GM04503 (cell line): Measurements from ENCODE around the gene OPCML.

Source experiments
- DNase-seq: peaks from one replicate; pipeline ENCODE4 v3.0.0-alpha.2; 2012; ENCODE audit warnings: low read depth

OPCML gene

DNA sequence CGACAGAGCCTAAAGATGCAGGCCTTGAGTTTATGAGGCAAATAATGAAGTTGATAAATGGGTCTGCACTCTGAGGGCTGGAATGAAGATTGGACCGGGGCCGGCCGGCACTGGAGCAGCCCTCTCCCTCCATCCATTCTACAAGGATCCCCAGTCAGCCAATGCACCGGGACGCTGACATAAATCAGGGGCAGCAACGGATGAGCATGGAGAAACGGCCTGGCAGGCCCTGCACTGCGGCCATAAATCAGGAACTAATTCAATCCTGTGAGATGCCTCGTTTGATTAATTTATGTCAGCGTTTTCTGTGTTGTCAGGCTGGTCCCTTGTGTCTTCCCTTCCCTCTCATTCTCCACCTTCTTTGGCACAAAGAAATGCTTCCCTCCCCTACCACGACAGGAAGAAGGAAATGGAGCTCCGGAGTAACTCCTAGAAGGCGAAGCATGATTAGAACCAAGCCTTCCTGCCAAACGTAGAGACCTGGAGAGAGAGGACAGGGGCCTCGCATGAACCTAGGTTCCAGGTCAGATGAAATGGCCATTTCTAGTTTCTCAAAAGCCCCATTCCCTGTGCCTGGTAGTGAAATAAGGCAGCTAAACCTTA is 358.4 kb downstream of the OPCML start:
- DNase-seq, result no peak

DNA sequence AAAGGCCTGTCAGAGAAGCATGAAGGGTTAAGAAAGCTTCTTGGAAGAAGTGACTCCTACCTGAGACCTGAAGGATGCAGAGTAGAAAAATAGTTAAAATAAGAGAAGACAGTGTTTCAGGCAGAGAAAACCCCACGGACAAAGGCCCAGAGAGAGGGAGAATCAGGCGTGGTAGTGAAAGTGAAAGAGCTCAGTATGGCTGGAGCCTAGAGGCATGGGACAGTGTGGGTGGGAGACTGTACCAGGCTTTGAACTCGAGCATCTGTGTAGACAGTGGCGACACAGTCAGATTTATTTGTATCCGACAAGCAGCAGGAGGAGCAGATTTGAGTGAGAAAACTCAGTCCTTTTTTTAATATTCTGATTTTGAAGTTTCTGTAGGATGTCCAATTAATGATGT is 360.0 kb downstream of the OPCML start:
- no peak for DNase-seq

DNA sequence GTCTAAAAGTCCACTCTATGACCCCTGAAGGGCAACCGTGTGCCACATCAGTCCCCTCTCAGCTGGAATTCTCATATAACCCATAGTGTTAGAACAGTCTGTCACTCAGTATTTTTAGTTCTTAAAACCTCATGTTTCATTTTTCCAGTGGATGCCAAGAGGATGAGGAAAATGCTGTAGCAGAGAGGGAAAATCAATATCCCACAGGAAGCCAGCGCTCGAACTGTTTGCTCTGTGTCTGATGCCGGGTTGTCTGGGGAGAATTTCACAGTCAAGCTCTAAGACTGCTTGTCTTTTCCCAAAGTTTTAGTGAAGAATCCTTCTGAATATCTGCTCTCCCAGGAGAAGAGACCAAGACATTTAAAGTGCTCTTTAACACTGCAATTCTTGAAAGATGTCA is 360.9 kb downstream of the OPCML start:
- DNase-seq, result no peak

DNA sequence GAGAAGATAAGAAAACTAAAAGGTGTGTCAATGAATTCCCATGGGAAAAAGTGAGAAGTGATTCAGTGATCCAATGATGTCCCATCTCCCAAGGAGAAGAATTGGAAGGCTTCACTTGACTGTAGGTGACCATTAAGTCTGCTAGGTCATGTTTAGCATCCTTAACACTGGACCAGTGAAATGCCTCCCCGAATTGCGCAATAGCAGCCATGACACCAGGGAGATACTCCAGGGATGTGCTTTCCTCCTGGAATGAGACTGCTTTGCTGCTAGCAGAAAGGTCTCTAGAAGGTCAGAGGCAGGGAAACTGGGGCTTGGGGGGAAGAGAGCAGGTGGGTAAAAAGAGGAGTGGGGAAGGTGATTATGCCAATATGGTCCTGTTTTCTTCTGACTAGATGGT is 364.3 kb downstream of the OPCML start:
- no peak for DNase-seq

DNA sequence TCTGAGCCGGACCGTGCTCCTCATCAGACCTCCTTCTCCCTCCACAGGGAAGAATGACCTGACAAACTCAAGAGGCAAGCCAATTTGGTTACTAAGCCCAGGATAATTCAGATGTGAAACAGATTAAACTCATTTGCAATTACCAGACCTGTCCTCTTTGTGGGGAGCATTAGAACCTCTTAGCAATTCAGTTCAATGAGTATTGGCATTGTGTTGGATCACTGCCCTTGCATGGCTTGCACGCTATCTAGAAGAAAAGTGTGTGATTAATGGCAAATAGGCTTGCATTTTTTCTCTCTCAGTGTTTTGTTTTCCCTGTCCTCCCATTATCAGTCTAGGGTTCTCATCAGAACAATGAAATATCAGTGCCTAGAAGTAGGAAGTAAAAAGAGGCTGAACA is 365.6 kb downstream of the OPCML start:
- DNase-seq, result no peak

DNA sequence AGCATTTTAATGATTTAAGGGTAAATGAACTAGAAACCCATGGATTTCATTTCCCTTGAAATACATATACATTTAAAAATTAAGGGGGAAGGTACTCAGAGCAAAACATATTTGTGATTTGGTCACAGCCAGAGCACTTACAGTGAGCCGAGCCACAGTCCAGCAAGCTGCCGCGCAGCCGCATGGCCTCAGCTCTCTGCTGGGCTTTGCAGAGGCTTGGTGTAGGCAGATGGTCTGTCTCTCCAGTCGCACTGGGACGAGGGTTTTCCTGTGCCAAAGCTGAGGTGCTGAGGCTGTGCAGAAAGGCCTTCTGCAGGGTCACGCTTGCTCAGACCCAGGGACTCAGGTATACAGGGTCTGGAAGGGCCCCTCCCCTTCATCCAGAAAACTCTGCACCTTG is 367.3 kb downstream of the OPCML start:
- no peak for DNase-seq

DNA sequence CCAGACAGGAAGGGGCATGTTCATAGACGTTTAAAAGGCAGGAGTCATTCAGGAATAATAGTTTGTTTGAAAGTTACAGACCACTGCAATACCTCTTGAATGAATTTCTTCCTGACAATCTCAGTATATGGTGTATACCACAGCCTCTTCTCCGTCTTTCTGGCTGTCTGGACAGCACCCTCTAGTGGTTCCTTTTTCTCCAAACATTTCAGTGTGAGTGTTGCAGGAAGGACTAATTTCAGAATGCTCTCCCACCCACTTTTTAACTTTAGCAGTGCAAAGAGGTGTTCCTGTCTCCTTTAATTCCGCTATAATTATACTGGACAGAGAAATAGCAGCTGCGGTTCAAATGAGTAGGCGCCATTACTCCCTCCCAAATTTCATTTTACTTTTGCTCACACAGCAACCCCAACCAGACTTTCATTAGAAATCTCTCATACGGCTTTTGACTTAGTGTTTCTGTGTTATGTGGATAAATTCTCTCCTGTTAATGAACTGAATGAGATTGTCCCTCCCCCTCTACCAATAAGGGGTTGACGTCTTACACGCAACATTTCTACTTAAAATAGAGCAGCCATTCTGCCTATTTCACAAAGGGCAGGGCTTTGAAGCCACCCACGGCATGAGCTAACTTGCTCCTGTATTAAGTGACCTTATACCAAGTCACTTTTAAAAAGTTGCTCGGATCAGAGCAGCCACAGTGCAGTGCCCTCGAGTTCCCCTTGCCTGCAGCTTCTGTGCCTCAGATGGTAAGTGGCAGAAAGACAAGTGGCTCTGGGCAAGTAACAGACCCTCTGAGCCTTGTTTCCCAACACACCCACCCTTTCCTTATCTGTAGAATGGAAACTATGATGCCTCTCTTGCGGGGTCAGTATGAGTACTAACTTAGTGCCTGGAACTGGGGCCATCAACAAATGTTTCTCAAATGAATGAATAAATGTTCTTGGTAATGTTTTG is 368.6 kb downstream of the OPCML start:
- peak; percentile 6 for DNase-seq

DNA sequence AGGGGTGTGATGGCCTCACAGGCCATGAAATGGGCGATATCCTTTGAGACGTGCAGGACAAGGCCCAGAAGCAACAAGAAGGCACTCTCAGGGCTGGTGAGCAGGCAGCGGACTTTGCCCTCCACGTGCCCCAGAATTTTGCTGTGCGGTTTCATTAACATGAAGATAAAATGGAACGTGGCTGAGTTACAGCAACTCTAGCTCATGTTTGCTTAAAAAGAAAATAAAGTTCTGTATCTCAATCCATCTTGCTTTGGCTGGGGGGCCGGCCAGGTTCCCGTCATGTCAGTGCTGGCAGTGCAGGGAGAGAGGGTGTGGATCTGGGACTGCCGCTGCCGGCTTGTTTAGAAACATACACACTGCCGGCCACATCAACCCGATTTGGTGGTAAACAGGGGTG is 370.1 kb downstream of the OPCML start:
- DNase-seq, result no peak

DNA sequence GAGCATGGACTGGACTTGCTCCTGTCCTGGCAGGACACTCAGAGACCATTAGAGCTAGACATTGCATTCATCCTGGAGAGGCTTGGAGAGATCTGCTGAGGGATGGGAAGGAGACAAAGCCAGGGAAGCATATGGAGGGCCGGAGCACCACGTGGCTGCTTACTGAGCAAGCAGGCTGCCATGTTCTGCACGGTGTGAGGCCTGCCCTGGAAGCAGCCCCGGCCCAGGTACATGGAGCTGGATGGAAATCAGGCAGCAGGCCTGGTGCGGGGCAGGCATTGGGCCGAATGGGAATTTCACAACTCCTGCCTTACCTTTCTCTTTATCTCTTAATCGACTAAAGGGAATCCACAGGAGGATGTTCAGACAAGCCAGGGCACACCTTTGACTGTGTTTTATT is 371.5 kb downstream of the OPCML start:
- no peak for DNase-seq

DNA sequence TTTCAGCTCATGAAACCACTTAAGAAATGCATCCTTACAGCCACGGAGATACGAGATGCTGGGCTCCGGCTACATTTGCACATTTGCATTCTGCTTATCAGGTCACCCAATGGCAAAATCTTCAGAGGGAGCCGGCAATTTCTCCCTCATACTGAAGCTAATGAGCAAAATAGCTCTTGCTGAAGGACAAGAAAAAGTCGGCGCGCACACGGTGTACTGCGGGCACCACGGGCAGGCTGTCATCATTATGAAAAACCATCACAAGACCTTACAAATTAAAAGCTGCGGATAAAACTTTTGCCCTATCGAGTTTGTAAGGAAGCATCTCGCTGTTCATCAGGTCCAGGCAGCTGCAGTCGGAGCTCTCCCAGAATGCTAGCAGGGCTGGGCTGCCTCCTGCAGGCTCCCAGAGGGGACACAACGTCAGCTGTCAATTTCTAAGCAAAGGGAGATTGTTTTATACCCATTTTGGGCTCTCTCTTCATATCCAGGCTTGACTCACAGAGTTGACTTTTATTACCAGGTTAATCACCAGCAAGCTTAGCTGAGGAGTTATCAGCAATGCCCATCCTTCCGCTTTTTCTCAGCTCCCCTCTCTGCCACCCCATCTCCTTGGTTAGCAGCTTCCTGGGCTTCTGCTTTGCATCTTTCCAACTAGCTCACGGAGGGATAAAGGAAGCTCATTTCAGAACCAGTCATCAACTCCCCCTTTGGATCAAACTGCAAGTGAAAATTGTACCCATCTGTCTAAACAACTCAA is 375.1 kb downstream of the OPCML start:
- DNase-seq, result no peak

DNA sequence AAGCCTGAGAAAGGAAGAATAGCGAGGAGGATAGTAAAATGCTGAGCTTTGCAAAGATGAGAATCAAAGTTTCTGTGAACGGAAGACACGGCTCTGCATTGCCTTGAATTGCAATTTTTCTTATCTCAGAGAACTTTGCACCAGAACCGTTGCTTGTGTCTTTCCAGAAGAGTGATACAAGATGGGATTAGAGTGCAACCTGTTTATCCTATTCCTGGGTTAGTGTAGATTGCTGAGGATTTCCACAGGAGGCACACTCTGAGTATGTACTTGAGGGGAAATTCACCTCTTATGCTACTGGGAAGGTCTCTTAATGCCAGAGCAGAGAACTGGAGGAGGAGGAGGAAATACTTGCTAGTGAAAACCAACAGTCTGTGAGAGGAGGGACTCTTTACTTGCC is 377.5 kb downstream of the OPCML start:
- DNase-seq, result no peak

DNA sequence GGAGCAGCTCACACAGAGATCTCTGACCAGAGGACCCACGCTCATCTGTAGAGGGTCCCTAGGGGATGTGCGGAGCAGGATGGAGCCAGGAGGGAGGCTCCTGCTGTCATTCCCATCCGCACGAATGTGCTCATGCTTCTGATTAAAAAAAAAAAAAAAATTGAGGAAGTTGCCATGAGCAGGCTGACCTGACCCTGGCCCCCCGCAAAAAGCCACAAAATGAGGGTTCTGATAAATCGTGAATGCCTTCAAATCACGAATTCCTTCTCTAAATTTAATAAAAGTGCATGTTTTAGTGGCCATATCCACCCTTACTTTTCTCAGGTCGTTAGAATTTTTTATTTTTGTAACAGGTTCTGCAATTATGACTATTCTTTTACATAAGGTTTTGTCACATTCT is 378.2 kb downstream of the OPCML start:
- no peak for DNase-seq

DNA sequence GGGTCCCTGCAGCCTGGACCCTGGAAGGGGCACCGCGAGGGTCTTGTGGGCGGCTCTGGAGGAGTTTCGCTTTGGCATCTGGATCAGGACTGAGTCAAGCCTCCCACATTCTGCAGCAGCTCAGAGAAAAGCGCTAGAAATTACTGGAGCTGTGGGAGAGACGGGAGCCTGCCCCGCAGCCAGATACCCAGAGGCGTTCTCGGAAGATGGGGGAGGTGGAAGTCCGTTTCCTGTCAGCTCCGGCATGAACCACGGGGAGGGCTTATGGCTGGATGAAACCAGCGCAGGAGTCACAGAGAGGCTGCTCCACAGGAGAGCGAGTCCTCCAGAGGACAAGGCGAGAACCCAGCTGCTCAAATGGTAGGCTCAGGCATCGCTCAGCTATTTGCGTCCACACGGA is 379.3 kb downstream of the OPCML start:
- no peak for DNase-seq

DNA sequence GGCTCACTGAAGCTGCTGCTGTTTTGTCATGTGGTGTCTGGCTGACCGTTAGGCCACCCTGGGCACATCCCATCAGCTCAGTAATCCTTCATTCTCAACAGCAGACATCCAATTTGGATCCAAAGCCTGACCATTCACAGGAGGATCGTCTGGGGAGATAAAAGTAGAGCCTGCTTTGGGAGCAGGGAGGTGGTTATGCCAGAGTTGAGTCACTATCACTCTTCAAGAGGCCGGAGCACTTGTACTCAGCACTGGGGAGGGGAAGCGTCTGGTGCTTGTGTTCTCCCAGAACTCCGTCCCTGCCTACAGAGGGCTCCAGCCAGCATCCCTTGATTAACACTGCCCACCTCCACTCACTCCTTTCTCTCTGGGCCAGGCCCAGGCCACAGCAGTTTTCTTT is 382.6 kb downstream of the OPCML start:
- DNase-seq, result no peak

DNA sequence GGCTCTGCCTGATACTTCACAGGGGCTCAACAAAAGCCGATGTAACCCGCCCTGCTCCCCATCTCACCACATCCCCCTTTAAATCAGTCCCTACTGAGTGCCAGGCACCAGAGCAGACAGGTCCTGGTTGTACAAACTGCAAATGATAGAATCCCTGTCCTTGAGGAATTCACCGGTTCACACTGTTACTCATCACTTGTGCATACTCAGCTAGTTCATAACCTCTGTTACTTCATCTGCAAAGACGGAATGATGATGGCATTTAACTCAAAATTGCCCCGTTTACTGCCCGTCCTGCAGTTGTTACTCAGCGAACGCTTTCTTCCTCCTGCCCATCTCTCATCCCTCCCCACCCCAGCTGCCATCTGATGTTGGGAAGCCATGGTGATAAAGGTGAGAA is 384.7 kb downstream of the OPCML start:
- DNase-seq, result no peak

DNA sequence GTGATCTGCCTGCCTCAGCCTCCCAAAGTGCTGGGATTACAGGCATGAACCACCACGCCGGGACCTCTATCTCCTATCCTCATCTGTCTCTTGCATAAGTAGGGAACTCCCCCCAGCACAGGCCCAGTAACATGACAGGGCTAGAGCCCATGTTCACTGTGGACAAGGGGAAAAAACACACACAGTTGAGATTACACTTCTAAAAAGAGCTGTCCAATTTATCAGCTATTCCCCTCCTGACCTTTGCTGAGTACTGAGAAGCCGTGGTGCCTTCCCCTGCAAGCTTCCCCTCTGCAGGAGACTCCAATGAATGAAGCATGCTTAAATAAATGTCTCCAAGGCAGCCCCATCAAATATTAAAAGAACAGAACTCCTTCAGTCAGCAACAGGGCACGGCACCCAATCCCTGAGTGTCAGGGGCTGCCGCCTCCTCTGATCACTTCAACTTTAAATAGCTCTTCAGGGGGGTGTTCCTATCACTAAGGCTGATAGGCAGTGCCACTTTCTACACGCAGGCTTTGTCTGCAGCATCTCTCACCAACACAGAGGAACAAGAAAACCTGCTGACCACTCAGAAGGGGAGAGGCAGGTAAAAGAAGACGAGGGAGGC is 385.5 kb downstream of the OPCML start:
- DNase-seq, result no peak

DNA sequence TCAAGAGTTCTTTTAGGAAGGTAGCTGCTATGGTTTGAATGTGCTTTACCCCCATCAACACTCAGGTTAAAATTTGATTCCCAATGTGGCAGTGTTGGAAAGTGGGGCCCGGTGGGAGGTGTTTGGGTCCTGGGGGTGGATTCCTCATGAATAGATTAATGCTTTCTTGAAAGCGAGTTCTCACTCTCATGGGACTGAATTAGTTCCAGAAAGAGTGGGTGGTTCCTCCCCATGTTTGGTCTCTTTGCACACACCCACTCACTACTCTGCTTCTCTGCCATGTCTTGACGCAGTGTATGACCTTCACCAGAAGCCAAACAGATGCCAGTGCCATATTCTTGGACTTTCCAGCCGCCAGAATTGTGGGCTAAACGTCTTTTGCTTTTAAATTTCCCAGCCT is 394.4 kb downstream of the OPCML start:
- no peak for DNase-seq

DNA sequence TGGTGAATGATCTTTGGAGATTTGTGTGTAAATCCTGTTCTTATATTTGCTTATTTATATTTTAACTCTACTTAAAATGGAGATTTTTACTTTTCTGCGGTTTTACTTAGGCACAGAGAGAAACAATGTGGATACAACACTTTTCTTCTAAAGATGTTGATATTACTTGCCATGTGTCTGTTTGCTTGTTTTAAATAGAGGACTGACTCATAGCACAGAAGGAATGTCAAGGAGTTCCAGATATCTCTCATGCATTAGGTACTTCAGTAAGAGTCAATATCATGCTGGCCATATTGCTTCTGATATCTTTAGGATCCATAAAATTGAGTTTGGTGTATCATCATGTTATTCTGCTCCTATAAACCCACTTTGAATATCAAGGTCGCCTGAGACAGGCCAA is 395.0 kb downstream of the OPCML start:
- DNase-seq, result no peak

DNA sequence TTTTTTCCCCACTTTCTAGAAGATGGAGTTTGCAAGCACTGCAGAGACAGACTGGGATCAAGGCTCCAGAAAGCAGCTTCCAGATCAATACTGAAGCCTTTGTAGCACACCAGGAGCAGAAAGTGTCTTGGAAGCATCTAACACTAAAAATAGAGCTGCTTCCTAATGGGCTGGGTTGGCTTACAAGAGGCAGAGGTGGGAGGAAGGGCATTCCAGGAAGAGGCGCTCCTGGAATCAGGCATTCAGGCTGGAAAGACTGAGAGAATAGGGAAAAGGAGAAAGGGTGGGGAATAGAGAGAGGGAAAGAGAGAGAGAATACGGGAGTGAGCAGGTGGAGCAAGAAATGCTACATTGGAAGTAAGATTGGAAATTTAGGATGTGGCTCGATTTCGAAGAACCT is 395.9 kb downstream of the OPCML start:
- DNase-seq, result no peak

DNA sequence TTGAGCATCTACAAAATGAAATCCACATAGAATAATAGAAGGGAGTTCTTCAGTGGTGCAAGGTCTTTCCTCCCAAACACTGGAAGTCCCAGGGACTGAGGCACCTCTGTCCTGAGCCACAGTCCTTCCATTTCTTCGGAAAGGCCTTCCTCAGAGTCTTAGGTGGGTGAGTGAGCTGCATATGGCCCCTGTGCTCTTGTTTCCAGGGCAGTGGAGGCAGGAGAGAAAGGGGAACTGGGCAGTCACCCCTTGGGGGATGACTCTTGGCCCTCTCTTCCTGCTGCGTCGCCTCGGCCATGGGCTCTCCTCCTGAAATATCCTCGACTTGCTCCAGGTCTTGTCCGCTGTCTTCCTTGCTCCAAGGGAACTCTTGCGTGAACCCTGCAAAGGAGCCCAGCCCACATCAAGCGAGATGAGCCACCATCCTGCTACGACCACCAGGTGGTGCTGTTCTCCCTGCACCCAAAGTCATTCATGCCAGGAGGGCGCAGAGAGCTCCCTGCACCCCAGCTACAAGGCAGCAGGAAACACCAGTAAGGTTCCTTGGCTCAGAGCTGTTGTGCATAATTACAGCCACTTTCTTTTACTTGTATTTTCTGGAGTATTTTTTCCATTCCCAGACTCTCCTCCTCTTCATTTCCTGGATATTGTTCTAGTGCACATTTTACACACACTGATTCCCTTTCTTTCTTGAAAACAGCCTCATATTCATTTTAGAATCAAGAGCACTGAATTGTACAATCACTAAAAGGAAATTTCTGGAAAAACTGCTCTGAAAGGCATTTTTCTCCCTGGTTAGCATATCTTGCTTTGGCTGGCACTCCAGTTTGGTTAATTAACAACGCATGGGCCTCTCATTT is 397.8 kb downstream of the OPCML start:
- no peak for DNase-seq

DNA sequence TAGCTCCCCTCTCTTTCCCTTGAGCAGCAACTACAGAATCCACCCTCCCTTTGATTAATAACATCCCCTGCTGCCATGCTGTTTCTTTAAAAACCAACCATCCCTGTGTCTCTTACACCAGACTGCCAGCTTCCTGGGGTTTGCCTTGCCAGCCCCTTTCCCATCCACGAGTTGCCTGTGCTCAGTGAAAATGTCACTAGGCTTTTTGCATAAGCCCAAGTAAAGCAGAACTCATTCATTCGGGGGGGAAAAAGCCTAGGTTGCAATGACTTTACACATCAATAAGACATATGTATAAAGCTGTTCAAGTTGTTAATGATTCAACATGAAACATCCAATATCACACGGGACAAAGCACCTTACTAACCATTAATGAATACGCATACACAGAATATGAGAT is 398.7 kb downstream of the OPCML start:
- DNase-seq, result no peak

DNA sequence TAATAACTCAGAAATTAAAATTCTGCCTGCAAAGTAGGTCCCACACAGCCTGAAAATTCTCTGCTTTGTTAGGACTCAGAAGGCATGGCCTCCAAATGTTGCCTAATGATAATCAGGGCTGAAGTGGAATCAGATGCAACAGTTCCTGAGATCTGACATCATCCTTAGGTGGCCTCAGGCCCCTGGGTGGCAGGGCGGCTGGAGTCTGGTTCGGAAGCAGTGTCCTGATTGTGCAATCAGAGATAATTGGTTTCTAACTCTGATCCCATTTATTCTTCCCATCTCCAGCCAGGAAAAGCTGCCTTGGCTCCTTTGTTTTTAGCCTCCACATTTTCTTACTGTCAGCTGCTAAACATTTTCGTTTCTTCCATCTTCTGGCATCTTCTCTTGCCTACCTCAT is 399.3 kb downstream of the OPCML start:
- DNase-seq, result peak; percentile 1
